ENCODE measurements around the gene DLG2. TPM values are rescaled to one million over a fixed set of nuclear protein-coding genes. Genes with fewer than 3 reads are reported as not detected.

Gene DLG2
- total and polyA plus RNA-seq, 2 of the 4 experiments (the other 2 are of a cell fraction), result 0.31 to 0.36 TPM

- TF ChIP-seq ELK1 (IDR thresholded peaks at IDR 0.05; ENCODE audit: borderline replicate concordance, low read depth, low read length) (no peak), MXI1 (IDR thresholded peaks at IDR 0.05; ENCODE audit: borderline replicate concordance, low read depth, low read length) (no peak), NFE2L2 (IDR thresholded peaks at IDR 0.05; ENCODE audit: low read depth, low read length) (no peak), MAZ (IDR thresholded peaks at IDR 0.05; ENCODE audit: borderline replicate concordance, low read depth, low read length) (no peak)
- TF ChIP-seq, protein P1, sequence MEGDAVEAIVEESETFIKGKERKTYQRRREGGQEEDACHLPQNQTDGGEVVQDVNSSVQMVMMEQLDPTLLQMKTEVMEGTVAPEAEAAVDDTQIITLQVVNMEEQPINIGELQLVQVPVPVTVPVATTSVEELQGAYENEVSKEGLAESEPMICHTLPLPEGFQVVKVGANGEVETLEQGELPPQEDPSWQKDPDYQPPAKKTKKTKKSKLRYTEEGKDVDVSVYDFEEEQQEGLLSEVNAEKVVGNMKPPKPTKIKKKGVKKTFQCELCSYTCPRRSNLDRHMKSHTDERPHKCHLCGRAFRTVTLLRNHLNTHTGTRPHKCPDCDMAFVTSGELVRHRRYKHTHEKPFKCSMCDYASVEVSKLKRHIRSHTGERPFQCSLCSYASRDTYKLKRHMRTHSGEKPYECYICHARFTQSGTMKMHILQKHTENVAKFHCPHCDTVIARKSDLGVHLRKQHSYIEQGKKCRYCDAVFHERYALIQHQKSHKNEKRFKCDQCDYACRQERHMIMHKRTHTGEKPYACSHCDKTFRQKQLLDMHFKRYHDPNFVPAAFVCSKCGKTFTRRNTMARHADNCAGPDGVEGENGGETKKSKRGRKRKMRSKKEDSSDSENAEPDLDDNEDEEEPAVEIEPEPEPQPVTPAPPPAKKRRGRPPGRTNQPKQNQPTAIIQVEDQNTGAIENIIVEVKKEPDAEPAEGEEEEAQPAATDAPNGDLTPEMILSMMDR (conservative IDR thresholded peaks at IDR 0.05; ENCODE audit: low read depth, low read length), result no peak
- no peaks in the 10 kb centered on the region for H3K79me1 ChIP-seq (ENCODE audit: low read depth in 1 of 2, low read length in 2 of 2)
- no peak overlapping the region for H4K91ac ChIP-seq (ENCODE audit: insufficient read depth, low read depth, low read length)
- in situ Hi-C loops (cut with MboI; ENCODE audit: low sequenced_read_pairs), result no loop called here
- ATAC-seq (ENCODE audit: low read depth) (no peak), DNase-seq (no peak)
- H3K14ac ChIP-seq (replicated peaks; ENCODE audit: low read depth, low read length), result no peak overlapping the region
- no peak overlapping the region for H2AFZ ChIP-seq (replicated peaks; ENCODE audit: low read length, poor library complexity)
- H3K56ac ChIP-seq (ENCODE audit: extremely low read depth, insufficient read depth, low read length), result no peak overlapping the region
- H3K4me3 ChIP-seq (ENCODE audit: insufficient read depth, low read depth, low read length), result no peak overlapping the region
- no peak overlapping the region for H2BK15ac ChIP-seq (ENCODE audit: low read depth, low read length)
- ChIA-PET POLR2A (ENCODE audit: unreplicated experiment) (interaction anchor here (0.6 kb wide), 1 partner anchor 489 kb away, joined by 4 read pairs; no protein-coding TSS in a partner anchor), CTCF (interaction anchor here (0.6 kb wide), 1 partner anchor 44 kb away, joined by 3 read pairs; no protein-coding TSS in a partner anchor)
- H2BK120ac ChIP-seq (ENCODE audit: low read depth, low read length), result no peak overlapping the region
- no peak overlapping the region for H4K5ac ChIP-seq (ENCODE audit: low read depth, low read length)
- H2AK9ac ChIP-seq (replicated peaks; ENCODE audit: low read depth, low read length, poor library complexity), result no peak overlapping the region
- no peak overlapping the region for H3K23ac ChIP-seq (ENCODE audit: low read depth, low read length)
- no peak overlapping the region for H4K8ac ChIP-seq (ENCODE audit: low read depth in 2 of 2, low read length in 2 of 2)
- intact Hi-C loops (cut with micrococcal nuclease), result no loop called here
- no peak overlapping the region for H2BK20ac ChIP-seq (ENCODE audit: low read depth, low read length)
- 67% methylated on average over 1 of the region's 1 CpG; no CpG with 5 or more reads in 1 of the 2 experiments for WGBS, 2 experiments (ENCODE audit: extremely low coverage in 2 of 2, insufficient read length in 1 of 2)
- no peak overlapping the region for H2AK5ac ChIP-seq (ENCODE audit: low read depth, low read length)
- no peaks in the 10 kb centered on the region for H3K9me1 ChIP-seq (ENCODE audit: insufficient read depth, low read length)
- no TSS peak for BruUV-seq (replicated peaks)
- no peaks in the 10 kb centered on the region for H3K27me3 ChIP-seq (ENCODE audit: control insufficient read depth, insufficient read depth, low read length)
- H4K20me1 ChIP-seq (ENCODE audit: insufficient read depth, low read length), result no peaks in the 10 kb centered on the region
- no peak overlapping the region for H3K27ac ChIP-seq (ENCODE audit: insufficient read depth, low read length)
- no peak overlapping the region for H3K9ac ChIP-seq (ENCODE audit: low read depth, low read length)
- H2BK5ac ChIP-seq (ENCODE audit: low read depth, low read length, poor library complexity, severe bottlenecking), result no peak overlapping the region
- H3K36me3 ChIP-seq (ENCODE audit: control insufficient read depth, insufficient read depth, low read length), result no peaks in the 10 kb centered on the region
- no peak overlapping the region for H3K4me2 ChIP-seq (ENCODE audit: low read depth, low read length)
- H3K18ac ChIP-seq (ENCODE audit: low read depth, low read length), result no peak overlapping the region
- H3K9me3 ChIP-seq (ENCODE audit: control insufficient read depth, insufficient read depth, low read length), result no peaks in the 10 kb centered on the region
- H3K4ac ChIP-seq (ENCODE audit: low read depth, low read length), result no peak overlapping the region
- dilution Hi-C loops (cut with HindIII; ENCODE audit: low sequenced_read_pairs, unreplicated experiment), result no loop called here
- H3K4me1 ChIP-seq (ENCODE audit: control insufficient read depth, insufficient read depth, low read length), result no peaks in the 10 kb centered on the region
Observed at GRCh38 chr11:83493034-83493433, 2134.1 kb downstream of the DLG2 start.

All from IMR-90 (cell line).